Bronchial epithelial cell (primary cell): ENCODE measurements around the gene RPS10. TPM values are rescaled to one million over a fixed set of nuclear protein-coding genes. Genes with fewer than 3 reads are reported as not detected.
"Not testable (repeated sequence)": the region's sequence is repeated elsewhere in the genome, so short reads cannot be mapped to it uniquely, and the experiment has no call there.

Experiments used
- DNase-seq: peaks from one replicate; pipeline ENCODE4 v3.0.0-alpha.2; 2010; ENCODE audit warnings: low read depth
- FAIRE-seq: peaks from 2 replicates; lab custom pipeline; 2011; peaks lifted over from hg19 to GRCh38; lab: Jason Lieb, UNC
- H3K27me3 ChIP-seq: 2 replicates; pipeline ENCODE4 v1.5.1; 2011; ENCODE audit warnings: low read length; ENCODE audit not compliant: control insufficient read depth, insufficient read depth
- H3K36me3 ChIP-seq: 2 replicates; pipeline ENCODE4 v1.5.1; 2011; ENCODE audit warnings: low read length; ENCODE audit not compliant: control insufficient read depth, insufficient read depth
- H3K4me3 ChIP-seq: 2 replicates; pipeline ENCODE4 v1.5.1; 2011; ENCODE audit warnings: mild to moderate bottlenecking, low read depth, low read length, control low read depth
- total RNA-seq: library from RNA; depleted of rRNA; stranded (reverse); fragments of >200 nt; gene quantifications from 2 replicates; pipeline ENCODE4 v1.2.1, GENCODE V29; 2014
- TF ChIP-seq, protein P1 (sequence below): IDR thresholded peaks from 2 replicates; pipeline ENCODE4 v1.5.1; 2011; ENCODE audit warnings: mild to moderate bottlenecking, moderate library complexity, low read length, control low read depth, inconsistent platforms; ENCODE audit not compliant: insufficient read depth, severe bottlenecking

RPS10 gene
- total RNA-seq, 1 donor from 2014 or later, result 3,887 TPM

DNA sequence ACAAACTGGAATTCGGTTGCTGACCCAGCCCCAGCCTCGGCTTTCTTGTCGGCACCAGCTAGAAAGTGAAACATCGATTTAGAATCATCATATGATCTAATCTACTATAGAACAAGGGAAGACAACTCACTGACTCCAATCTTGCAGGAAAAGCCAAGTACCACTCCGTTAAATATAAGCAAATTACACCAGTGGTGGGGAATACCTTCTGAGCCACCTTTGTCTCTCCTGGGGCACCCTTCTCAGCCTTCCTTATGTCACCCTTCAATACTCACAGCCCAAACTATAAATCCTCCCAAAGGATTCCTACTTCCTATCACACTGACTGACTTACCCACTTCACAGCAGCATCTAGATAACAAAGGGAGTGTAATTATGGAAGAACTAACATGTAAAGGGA lies 7.5 kb downstream of the RPS10 start:
- H3K36me3 ChIP-seq, result peaks cover 31% of the 10 kb centered on the region
- H3K4me3 ChIP-seq, result no peak overlapping the region
- FAIRE-seq (no peak), DNase-seq (no peak)
- H3K27me3 ChIP-seq, result no peaks in the 10 kb centered on the region
- TF ChIP-seq, protein P1, sequence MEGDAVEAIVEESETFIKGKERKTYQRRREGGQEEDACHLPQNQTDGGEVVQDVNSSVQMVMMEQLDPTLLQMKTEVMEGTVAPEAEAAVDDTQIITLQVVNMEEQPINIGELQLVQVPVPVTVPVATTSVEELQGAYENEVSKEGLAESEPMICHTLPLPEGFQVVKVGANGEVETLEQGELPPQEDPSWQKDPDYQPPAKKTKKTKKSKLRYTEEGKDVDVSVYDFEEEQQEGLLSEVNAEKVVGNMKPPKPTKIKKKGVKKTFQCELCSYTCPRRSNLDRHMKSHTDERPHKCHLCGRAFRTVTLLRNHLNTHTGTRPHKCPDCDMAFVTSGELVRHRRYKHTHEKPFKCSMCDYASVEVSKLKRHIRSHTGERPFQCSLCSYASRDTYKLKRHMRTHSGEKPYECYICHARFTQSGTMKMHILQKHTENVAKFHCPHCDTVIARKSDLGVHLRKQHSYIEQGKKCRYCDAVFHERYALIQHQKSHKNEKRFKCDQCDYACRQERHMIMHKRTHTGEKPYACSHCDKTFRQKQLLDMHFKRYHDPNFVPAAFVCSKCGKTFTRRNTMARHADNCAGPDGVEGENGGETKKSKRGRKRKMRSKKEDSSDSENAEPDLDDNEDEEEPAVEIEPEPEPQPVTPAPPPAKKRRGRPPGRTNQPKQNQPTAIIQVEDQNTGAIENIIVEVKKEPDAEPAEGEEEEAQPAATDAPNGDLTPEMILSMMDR, result no peak

DNA sequence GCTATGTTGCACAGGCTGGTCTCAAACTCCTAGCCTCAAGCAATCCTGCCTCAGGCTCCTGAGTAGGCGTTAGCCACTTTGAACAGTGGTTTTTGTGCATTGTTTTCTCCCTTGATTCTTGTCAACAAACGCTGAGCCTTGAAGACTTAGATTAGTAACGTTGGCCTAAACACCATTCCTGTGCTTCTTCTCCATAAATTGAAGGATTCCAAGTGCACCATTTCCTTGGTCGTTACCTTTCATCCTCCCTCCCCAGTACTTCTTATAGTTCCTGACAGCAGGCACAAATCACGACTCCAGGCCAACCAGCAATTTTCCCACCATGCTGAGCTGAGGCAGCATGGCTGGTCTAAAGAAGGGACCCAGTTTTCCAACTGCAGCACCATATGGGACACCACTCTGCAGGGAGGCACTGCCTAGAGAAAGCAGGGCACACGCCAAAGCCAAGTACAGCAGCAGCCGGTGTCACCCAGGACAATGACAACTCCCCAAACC lies 8.9 kb downstream of the RPS10 start:
- FAIRE-seq, result no peak
- DNase-seq, result no peak
- TF ChIP-seq, protein P1, result no peak
- Histone ChIP-seq H3K36me3 (peaks cover 20% of the 10 kb centered on the region), H3K27me3 (no peaks in the 10 kb centered on the region), H3K4me3 (no peak overlapping the region)

DNA sequence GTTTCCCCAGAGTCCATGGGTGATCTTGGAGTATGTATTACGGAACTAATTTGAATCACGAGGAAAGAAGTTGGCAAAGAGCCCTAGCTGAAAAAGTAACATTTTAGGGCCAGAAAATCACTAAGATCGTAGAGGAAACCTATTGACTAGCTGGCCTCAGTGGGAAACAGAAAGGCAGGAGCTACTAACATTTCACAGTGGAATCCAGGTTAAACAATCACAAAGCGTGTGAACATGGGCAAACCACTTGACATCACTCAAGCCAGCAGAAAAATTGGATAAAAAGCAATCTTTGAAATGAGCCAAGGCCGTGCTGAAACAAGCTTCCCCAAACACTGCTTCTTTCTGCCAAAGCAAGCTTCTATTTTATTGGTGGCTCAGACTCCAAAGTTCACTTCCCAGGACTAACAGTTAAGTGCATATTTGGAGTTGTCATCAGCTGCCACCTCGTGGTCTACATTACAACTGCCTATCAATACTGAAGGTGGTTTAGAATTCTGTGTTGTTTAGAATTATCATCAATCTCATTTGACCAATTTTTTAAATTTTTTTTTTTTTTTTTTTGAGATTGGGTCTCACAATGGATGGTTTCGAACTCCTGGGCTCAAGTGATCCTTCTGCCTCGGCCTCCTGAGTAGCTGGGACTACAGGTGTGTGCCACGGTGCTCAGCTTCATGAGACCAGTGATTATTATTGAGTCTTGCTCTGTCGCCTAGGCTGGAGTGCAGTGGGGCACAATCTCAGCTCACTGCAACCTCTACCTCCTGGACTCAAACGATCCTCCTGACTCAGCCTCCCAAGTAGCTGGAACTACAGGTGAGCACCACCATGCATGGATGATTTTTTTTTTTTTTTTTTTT lies 10.6 kb downstream of the RPS10 start:
- H3K4me3 ChIP-seq, result no peak overlapping the region
- peaks cover 10% of the 10 kb centered on the region for H3K36me3 ChIP-seq
- FAIRE-seq, result no peak

DNA sequence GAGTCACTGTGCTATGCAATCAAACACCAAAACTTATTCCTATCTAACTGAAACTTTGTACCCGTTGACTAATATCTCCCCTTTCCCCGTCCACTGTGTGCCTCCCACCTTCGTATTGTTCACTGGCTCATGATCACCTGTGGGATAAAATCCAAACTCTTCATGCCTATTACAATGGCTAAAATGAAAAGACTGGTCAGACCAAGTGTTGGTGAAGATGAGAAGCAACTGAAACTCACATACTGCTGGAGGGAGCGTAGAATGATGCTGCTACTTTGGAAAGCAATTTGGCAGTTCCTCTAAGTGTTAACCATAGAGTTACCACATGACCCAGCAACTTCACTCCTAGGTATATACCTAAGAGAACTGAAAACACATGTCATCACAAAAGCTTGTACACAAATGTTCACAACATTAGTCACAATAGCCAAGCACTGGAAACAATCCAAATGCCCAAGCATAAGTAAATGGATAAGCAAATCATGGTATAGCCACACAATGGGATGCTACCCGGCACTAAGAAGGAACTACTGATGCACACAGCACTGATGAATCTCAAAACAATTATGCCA lies 13.1 kb downstream of the RPS10 start:
- FAIRE-seq, result no peak
- TF ChIP-seq, protein P1, result no peak
- peak; percentile 94 for DNase-seq
- H3K4me3 ChIP-seq, result no peak overlapping the region
- H3K27me3 ChIP-seq, result no peaks in the 10 kb centered on the region
- peaks cover 3% of the 10 kb centered on the region for H3K36me3 ChIP-seq

More for the DNA sequence above, 10.6 kb downstream of the RPS10 start:
- DNase-seq, result peak; percentile 61
- TF ChIP-seq, protein P1, result peak; percentile 58
- H3K27me3 ChIP-seq, result no peaks in the 10 kb centered on the region

DNA sequence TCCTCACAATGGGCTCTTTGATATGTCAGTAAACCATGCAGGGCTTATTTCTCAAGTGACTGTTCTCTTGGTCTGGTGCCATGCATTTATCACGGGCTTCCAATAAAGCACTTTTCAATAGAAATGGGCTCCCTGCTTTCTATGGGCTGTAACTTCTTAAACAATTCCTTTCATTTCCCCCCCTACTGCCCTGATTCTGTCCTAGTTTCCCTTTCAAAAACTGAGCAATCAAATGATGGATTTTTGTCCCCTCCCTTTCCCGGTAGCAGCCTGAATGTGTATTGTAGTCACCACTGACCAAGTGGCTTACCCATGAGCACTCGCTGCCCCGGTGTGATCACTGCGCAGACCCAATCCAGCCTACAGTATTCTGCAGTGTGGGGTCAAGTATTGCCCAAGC lies 13.9 kb downstream of the RPS10 start:
- H3K27me3 ChIP-seq, result no peaks in the 10 kb centered on the region
- DNase-seq, result no peak
- H3K4me3 ChIP-seq, result no peak overlapping the region
- peaks cover 3% of the 10 kb centered on the region for H3K36me3 ChIP-seq
- TF ChIP-seq, protein P1, result no peak
- FAIRE-seq, result no peak

DNA sequence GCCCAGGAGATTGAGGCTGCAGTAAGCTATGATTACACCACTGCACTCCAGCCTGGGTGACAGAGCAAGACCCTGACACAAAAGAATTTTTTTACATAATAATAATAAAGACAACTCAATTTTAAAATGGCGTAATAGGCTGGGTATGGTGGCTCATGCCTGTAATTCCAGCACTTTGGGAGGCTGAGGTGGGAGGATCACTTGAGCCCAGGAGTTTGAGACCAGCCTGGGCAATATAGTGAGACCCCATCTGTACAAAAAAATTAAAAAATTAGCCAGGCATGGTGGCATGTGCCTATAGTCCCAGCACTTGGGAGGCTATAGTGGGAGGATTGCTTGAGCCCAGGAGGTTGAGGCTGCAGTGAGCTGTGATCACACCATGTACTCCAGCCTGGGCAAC lies 18.0 kb downstream of the RPS10 start:
- not testable (repeated sequence) for H3K4me3 ChIP-seq, DNase-seq, H3K36me3 ChIP-seq, FAIRE-seq, H3K27me3 ChIP-seq
